Brain microvascular endothelial cell (primary cell): ENCODE data around the gene INPP5J.
"Not testable (repeated sequence)": the region's sequence is repeated elsewhere in the genome, so short reads cannot be mapped to it uniquely, and the experiment has no call there.

Experiments used
- DNase-seq: peaks from one replicate; pipeline ENCODE4 v3.0.0-alpha.2; 2020
- H3K27ac ChIP-seq: fragments of 250-450 bp; sonication (Bioruptor Pico); 2 replicates; pipeline ENCODE4 v1.5.1; 2020; ENCODE audit warnings: mild to moderate bottlenecking, moderate library complexity
- H3K27me3 ChIP-seq: fragments of 250-450 bp; sonication (Bioruptor Pico); replicated peaks from 2 replicates; pipeline ENCODE4 v1.5.1; 2020; ENCODE audit warnings: mild to moderate bottlenecking
- H3K36me3 ChIP-seq: fragments of 250-450 bp; sonication (Bioruptor Pico); replicated peaks from 2 replicates; pipeline ENCODE4 v1.5.1; 2020; ENCODE audit warnings: mild to moderate bottlenecking
- H3K4me3 ChIP-seq: 2 replicates; pipeline ENCODE4 v1.5.1; 2011; ENCODE audit warnings: low read depth, mild to moderate bottlenecking, control low read depth, low read length, moderate library complexity
- in situ Hi-C: cut with HindIII; loops from 2 replicates; pipeline ENCODE4 v1.10.0; 2017; ENCODE audit warnings: low sequenced_read_pairs, low pct_ligation_motif_present
- TF ChIP-seq, protein P1 (sequence below): IDR thresholded peaks from 2 replicates; pipeline ENCODE4 v1.5.1; 2011; ENCODE audit warnings: low read depth, mild to moderate bottlenecking, moderate library complexity, low read length, control low read depth, inconsistent platforms; ENCODE audit errors: missing control alignments

Gene INPP5J

DNA sequence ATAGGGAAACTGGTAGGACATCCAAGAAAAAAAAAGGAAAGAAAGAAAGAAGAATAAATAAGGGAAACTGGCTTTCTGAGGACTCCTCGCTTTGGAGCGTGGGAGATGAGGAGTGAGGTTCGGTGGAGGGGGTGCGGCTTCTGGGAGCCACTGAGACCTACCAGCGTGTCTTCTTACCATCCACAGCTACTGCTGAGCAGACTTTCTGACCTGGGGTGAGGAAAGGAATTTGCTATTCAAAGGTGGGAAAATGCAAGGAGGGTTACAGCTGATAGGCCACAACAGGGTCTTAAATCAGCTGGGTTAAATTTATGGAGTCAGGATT lies 14.9 kb upstream of the INPP5J start:
- Histone ChIP-seq H3K36me3 (peaks cover 21% of the 10 kb centered on the region), H3K4me3 (peak overlapping the region; percentile 42), H3K27ac (no peak overlapping the region), H3K27me3 (no peaks in the 10 kb centered on the region)
- in situ Hi-C loops, result no loop called here
- no peak for DNase-seq
- TF ChIP-seq, protein P1, sequence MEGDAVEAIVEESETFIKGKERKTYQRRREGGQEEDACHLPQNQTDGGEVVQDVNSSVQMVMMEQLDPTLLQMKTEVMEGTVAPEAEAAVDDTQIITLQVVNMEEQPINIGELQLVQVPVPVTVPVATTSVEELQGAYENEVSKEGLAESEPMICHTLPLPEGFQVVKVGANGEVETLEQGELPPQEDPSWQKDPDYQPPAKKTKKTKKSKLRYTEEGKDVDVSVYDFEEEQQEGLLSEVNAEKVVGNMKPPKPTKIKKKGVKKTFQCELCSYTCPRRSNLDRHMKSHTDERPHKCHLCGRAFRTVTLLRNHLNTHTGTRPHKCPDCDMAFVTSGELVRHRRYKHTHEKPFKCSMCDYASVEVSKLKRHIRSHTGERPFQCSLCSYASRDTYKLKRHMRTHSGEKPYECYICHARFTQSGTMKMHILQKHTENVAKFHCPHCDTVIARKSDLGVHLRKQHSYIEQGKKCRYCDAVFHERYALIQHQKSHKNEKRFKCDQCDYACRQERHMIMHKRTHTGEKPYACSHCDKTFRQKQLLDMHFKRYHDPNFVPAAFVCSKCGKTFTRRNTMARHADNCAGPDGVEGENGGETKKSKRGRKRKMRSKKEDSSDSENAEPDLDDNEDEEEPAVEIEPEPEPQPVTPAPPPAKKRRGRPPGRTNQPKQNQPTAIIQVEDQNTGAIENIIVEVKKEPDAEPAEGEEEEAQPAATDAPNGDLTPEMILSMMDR, result no peak

DNA sequence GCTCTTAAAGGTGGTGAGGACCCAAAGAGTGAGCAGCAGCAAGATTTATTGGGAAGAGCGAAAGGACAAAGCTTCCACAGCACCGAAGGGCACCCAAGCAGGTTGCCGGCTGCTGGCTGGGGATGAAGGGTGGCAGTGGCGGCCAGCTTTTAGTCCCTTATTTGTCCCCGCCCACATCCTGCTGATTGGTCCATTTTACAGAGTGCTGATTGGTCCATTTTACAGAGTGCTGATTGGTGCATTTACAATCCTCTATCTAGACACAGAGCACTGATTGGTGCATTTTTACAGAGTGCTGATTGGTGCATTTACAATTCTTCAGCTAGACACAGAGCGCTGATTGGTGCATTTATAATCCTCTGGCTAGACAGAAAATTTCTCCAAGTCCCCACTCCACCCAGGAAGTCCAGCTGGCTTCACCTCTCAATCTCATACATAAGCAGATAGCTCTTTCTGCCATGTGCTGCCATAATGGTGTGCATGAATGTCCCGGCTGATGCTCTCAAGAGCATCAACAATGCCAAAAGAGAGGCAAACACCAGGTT lies 10.1 kb upstream of the INPP5J start:
- H3K27me3 ChIP-seq, H3K4me3 ChIP-seq, H3K27ac ChIP-seq, H3K36me3 ChIP-seq, DNase-seq, in situ Hi-C loops: not testable (repeated sequence)

DNA sequence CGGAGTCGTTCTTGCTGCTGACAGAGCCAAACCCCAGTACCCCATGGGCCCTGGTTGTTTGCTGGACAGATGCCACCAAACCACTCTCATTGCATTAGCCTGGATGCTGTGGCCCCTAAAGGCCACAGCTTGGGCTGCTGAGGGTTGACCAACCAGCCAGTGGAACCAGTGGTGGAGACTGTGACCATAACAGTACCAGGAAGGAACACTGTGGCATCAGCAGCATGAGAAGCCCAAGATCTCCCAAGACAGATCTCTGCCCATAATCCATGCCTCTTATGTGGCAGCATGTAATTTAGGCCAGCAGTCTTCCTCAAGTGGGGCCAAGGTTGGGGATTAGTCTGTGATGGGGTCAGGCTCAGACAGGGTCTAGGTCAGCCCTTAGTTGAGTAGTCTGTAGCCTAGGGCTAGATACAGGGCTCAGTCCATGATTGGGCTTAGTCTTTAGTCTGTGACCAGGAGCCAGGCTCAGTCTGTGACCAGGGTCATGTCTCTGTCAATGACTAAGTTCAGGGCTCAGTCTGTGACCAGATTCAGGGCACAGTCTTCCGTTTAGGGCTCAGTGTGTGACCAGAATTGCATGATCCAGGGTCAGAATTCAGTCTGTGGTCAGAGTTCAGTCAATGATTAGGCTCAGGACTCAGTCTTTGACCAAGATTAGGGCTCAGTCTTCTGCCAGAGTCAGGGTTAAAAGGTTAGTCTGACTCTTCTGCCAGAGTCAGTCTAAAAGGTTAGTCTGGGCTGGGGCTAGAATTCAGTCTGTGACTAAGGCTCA lies 4.5 kb upstream of the INPP5J start:
- H3K36me3 ChIP-seq, result no peaks in the 10 kb centered on the region
- in situ Hi-C loops, result no loop called here

DNA sequence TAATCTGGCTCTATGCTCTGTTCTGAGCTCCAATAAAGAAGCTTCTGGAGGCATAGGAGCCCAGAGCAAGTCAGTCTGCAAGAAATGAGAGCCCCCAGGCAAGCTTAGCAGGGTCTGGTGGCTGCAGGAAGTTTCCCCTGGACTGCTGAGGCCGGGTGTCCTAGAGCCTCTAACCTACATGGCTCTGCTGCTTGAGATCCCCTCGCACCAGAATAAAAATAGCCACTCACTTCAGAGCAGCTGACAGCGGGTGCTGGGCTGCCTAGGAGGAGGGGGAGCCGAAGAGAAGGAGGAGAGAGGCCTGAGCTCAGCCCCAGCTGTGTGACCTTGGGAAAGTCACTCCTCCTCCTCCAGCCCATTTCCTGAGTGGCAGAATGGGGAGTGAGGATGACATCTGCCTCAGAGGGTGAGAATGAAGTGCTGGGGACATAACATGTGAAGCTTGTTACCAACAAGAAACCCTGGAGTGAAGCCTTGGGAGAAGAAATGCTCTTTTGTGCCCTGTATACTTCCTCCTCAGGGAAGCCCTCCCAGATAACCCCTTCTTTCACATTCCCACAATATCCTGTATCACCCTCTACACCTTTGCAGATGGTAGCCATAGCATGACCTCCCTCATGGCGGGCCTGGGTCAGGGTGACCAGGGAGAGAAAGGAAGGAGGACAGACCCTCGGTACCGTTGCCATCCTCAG lies 3.6 kb upstream of the INPP5J start:
- H3K36me3 ChIP-seq, result no peaks in the 10 kb centered on the region
- TF ChIP-seq, protein P1, result no peak
- DNase-seq, result no peak

More for the DNA sequence above, 4.5 kb upstream of the INPP5J start:
- no peak for DNase-seq
- TF ChIP-seq, protein P1, result no peak
- no peak overlapping the region for H3K27ac ChIP-seq
- H3K4me3 ChIP-seq, result no peak overlapping the region
- no peaks in the 10 kb centered on the region for H3K27me3 ChIP-seq

DNA sequence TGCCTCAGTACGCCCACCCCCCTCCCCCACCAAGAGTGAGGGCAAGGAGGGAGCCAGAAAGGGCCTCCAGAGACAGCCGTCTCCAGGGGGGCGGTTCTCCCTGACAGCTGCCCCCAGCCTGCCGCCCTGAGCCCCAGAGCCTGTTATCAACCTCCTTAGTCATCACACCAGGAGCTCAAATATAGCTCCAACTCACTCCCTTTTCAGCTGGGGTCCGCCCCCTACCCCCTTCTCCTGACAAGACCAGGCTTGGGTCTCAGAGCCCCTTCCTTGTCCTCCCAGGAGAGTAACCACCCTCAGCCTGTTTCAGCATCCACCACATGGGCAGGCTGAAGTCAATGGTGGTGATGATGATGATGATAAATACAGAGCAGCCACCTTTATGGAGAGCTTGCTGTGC lies 2.5 kb upstream of the INPP5J start:
- Histone ChIP-seq H3K27ac (no peak overlapping the region), H3K27me3 (no peaks in the 10 kb centered on the region), H3K36me3 (no peaks in the 10 kb centered on the region), H3K4me3 (no peak overlapping the region)
- DNase-seq, result no peak
- in situ Hi-C loops, result no loop called here
- TF ChIP-seq, protein P1, result no peak

More for the DNA sequence above, 3.6 kb upstream of the INPP5J start:
- Histone ChIP-seq H3K27ac (no peak overlapping the region), H3K27me3 (no peaks in the 10 kb centered on the region), H3K4me3 (no peak overlapping the region)
- in situ Hi-C loops, result no loop called here

DNA sequence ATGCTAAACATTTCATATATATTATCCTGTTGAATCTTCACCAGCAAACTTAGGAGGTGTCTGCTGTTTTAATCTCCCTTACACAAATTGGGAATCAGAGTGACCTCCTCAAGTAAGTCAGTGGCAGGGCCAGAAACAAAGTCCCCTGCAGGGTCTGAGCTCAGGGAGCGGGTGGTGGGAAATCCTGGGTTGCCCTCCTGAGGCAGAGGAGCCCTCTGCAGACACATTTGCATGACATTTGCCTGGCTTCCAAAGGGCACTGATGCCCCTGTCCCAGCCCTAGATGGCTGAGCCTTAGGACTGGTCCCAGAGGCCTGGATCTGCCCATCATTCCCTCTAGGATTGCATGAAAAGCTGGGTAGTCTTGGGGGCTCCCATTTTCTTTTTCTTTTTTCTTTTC lies 2.1 kb upstream of the INPP5J start:
- TF ChIP-seq, protein P1, result no peak
- no peak overlapping the region for H3K27ac ChIP-seq
- in situ Hi-C loops, result no loop called here
- no peak for DNase-seq
- no peak overlapping the region for H3K4me3 ChIP-seq
- no peaks in the 10 kb centered on the region for H3K27me3 ChIP-seq
- H3K36me3 ChIP-seq, result no peaks in the 10 kb centered on the region
